OCI-LY1 (cell line): ENCODE measurements around the gene PTPRG.

ENCODE experiments used
- H2AFZ ChIP-seq: fragments of 200-600 bp; sonication (generic), shearing (Covaris generic); 2 replicates; pipeline ENCODE4 v1.6.0; 2014; ENCODE audit warnings: antibody characterized with exemption, mild to moderate bottlenecking, low read length
- H3F3A ChIP-seq: fragments of 200-600 bp; sonication (generic), shearing (Covaris generic); 2 replicates; pipeline ENCODE4 v1.6.0; 2014; ENCODE audit warnings: mild to moderate bottlenecking, antibody characterized with exemption, low read length, moderate library complexity; ENCODE audit not compliant: insufficient read depth
- H3K27ac ChIP-seq: fragments of 200-600 bp; sonication (generic); 2 replicates; pipeline ENCODE4 v1.5.1; 2014; ENCODE audit warnings: low read length, mixed run types, mild to moderate bottlenecking, low read depth; ENCODE audit not compliant: poor library complexity, severe bottlenecking
- H3K27me3 ChIP-seq: fragments of 200-600 bp; sonication (generic); 2 replicates; pipeline ENCODE4 v1.6.0; 2014; ENCODE audit warnings: antibody characterized with exemption, mild to moderate bottlenecking, low read length, moderate library complexity; ENCODE audit not compliant: insufficient read depth
- H3K36me3 ChIP-seq: fragments of 200-600 bp; sonication (generic); 2 replicates; pipeline ENCODE4 v1.6.1; 2014; ENCODE audit warnings: mild to moderate bottlenecking, antibody characterized with exemption, low read length, moderate library complexity, mixed read lengths; ENCODE audit not compliant: insufficient read depth
- H3K4me1 ChIP-seq: fragments of 200-600 bp; sonication (generic); 2 replicates; pipeline ENCODE4 v1.5.1; 2014; ENCODE audit warnings: mild to moderate bottlenecking, low read length, moderate library complexity; ENCODE audit not compliant: insufficient read depth, severe bottlenecking
- H3K4me2 ChIP-seq: fragments of 200-600 bp; sonication (generic), shearing (Covaris generic); 2 replicates; pipeline ENCODE4 v1.6.1; 2014; ENCODE audit warnings: low read length
- H3K4me3 ChIP-seq: fragments of 200-600 bp; sonication (generic); 2 replicates; pipeline ENCODE4 v1.5.1; 2014; ENCODE audit warnings: low read length, low read depth, mild to moderate bottlenecking, mixed read lengths; ENCODE audit not compliant: poor library complexity, severe bottlenecking
- H3K79me2 ChIP-seq: fragments of 200-600 bp; shearing (Covaris generic); 2 replicates; pipeline ENCODE4 v1.6.1; 2016; ENCODE audit warnings: mixed run types, low read length, mixed read lengths; ENCODE audit not compliant: insufficient read depth
- H3K9ac ChIP-seq: fragments of 200-600 bp; sonication (generic), shearing (Covaris generic); 2 replicates; pipeline ENCODE4 v1.6.1; 2014; ENCODE audit warnings: mild to moderate bottlenecking, low read length, mixed read lengths
- H3K9me2 ChIP-seq: fragments of 200-600 bp; sonication (generic), shearing (Covaris generic); 2 replicates; pipeline ENCODE4 v1.6.1; 2014; ENCODE audit warnings: low read depth, mild to moderate bottlenecking, low read length, mixed read lengths
- H3K9me3 ChIP-seq: fragments of 200-600 bp; shearing (Covaris generic); 2 replicates; pipeline ENCODE4 v1.6.1; 2014; ENCODE audit warnings: low read length, mixed read lengths
- H4K20me1 ChIP-seq: fragments of 200-600 bp; sonication (generic), shearing (Covaris generic); 2 replicates; pipeline ENCODE4 v1.6.0; 2016; ENCODE audit warnings: mild to moderate bottlenecking, low read length; ENCODE audit not compliant: insufficient read depth
- CTCF ChIP-seq: fragments of 200-600 bp; sonication (generic), shearing (Covaris generic); IDR thresholded peaks from 2 replicates; pipeline ENCODE4 v1.5.1; 2017; ENCODE audit warnings: mild to moderate bottlenecking, antibody characterized with exemption, low read length, moderate library complexity, mixed read lengths
- EZH2 ChIP-seq: fragments of 200-600 bp; sonication (generic), shearing (Covaris generic); IDR thresholded peaks from 2 replicates; pipeline ENCODE4 v1.8.0; 2017; ENCODE audit warnings: borderline replicate concordance, mixed run types, mild to moderate bottlenecking, antibody characterized with exemption, low read length, moderate library complexity, mixed read lengths

PTPRG gene

GRCh38 chr3:62233065-62233464 lies 671.7 kb downstream of the PTPRG start:
- no peaks in the 10 kb centered on the region for H3K79me2 ChIP-seq
- no peak overlapping the region for H3K9ac ChIP-seq
- no peak overlapping the region for H3K4me2 ChIP-seq
- no peaks in the 10 kb centered on the region for H4K20me1 ChIP-seq
- H3K9me3 ChIP-seq = no peaks in the 10 kb centered on the region
- no peaks in the 10 kb centered on the region for H3K27me3 ChIP-seq
- H2AFZ ChIP-seq = no peak overlapping the region
- H3F3A ChIP-seq = no peaks in the 10 kb centered on the region
- no peaks in the 10 kb centered on the region for H3K4me1 ChIP-seq
- no peaks in the 10 kb centered on the region for H3K36me3 ChIP-seq
- H3K4me3 ChIP-seq = no peak overlapping the region
- no peaks in the 10 kb centered on the region for H3K9me2 ChIP-seq
- TF ChIP-seq EZH2 = no peak
- TF ChIP-seq CTCF = no peak
- no peak overlapping the region for H3K27ac ChIP-seq

GRCh38 chr3:62236016-62236415 lies 674.6 kb downstream of the PTPRG start:
- no peak overlapping the region for H2AFZ ChIP-seq
- no peaks in the 10 kb centered on the region for H3F3A ChIP-seq
- no peaks in the 10 kb centered on the region for H3K79me2 ChIP-seq
- no peaks in the 10 kb centered on the region for H3K9me2 ChIP-seq
- no peak overlapping the region for H3K4me3 ChIP-seq
- TF ChIP-seq EZH2 (no peak), CTCF (no peak)
- no peak overlapping the region for H3K27ac ChIP-seq
- no peak overlapping the region for H3K9ac ChIP-seq
- no peaks in the 10 kb centered on the region for H3K9me3 ChIP-seq
- no peaks in the 10 kb centered on the region for H3K27me3 ChIP-seq
- H3K4me2 ChIP-seq = no peak overlapping the region
- H4K20me1 ChIP-seq = no peaks in the 10 kb centered on the region
- no peaks in the 10 kb centered on the region for H3K36me3 ChIP-seq
- no peaks in the 10 kb centered on the region for H3K4me1 ChIP-seq

- H3K4me3 ChIP-seq = no peak overlapping the region
- H3K27me3 ChIP-seq = no peaks in the 10 kb centered on the region
- H2AFZ ChIP-seq = no peak overlapping the region
- no peaks in the 10 kb centered on the region for H3K36me3 ChIP-seq
- no peaks in the 10 kb centered on the region for H4K20me1 ChIP-seq
- H3K4me2 ChIP-seq = no peak overlapping the region
- no peak overlapping the region for H3K27ac ChIP-seq
- TF ChIP-seq CTCF = no peak
- TF ChIP-seq EZH2 = no peak
- H3K9ac ChIP-seq = no peak overlapping the region
- no peaks in the 10 kb centered on the region for H3F3A ChIP-seq
- H3K9me2 ChIP-seq = no peaks in the 10 kb centered on the region
- no peaks in the 10 kb centered on the region for H3K4me1 ChIP-seq
- no peaks in the 10 kb centered on the region for H3K9me3 ChIP-seq
- no peaks in the 10 kb centered on the region for H3K79me2 ChIP-seq
Measured at GRCh38 chr3:62237286-62237948, 676.0 kb downstream of the PTPRG start.
